K562 (cell line): ENCODE results near the gene SDCBP2. TPM values are rescaled to one million over a fixed set of nuclear protein-coding genes. Genes with fewer than 3 reads are reported as not detected.

Source experiments
- ASH1L ChIP-seq: fragments of 450-650 bp; IDR thresholded peaks from 2 replicates; pipeline ENCODE4 v1.6.1; 2018; ENCODE audit warnings: borderline replicate concordance, mild to moderate bottlenecking, low read depth; ENCODE audit not compliant: partially characterized antibody
- CBFA2T2 ChIP-seq: fragments of 450-650 bp; conservative IDR thresholded peaks from 2 replicates; pipeline ENCODE4 v1.6.1; 2017; ENCODE audit warnings: mild to moderate bottlenecking
- CCAR2 ChIP-seq: fragments of 200-400 bp; formaldehyde crosslinking; IDR thresholded peaks from 2 replicates; pipeline ENCODE4 v1.6.1; 2017; ENCODE audit warnings: mild to moderate bottlenecking, low read depth, low read length
- CSDE1 ChIP-seq, 2 experiments: fragments of 450-650 bp; IDR thresholded peaks; 2 replicates each; pipeline ENCODE4 v1.6.1; 2016; ENCODE audit warnings: mild to moderate bottlenecking in 1 of 2
- FOXM1 ChIP-seq, 2 experiments: fragments of 450-650 bp in 1 of 2; sonication (generic) in 1 of 2; formaldehyde crosslinking in 1 of 2; IDR thresholded peaks; 2 replicates each; pipeline versions ENCODE4 v1.6.1 to v1.9.0; 2017 to 2022; ENCODE audit warnings: low read depth in 2 of 2, mild to moderate bottlenecking in 2 of 2, missing genetic modification reagents in 1 of 2, moderate library complexity in 1 of 2
- FOXO4 ChIP-seq: fragments of 450-650 bp; formaldehyde crosslinking; IDR thresholded peaks from 2 replicates; pipeline ENCODE4 v1.4.0; 2020; ENCODE audit warnings: mild to moderate bottlenecking, moderate library complexity
- GABPB2 ChIP-seq: fragments of 250-450 bp; sonication (Bioruptor Pico); conservative IDR thresholded peaks from 2 replicates; pipeline ENCODE4 v1.5.1; 2021; ENCODE audit warnings: mild to moderate bottlenecking
- KAT2B ChIP-seq: IDR thresholded peaks from one replicate; pipeline ENCODE4 v1.6.1; 2012; ENCODE audit warnings: low read depth, mild to moderate bottlenecking, control low read depth, inconsistent platforms, low read length, moderate library complexity
- MBD2 ChIP-seq: sonication (generic); IDR thresholded peaks from 2 replicates; pipeline ENCODE4 v1.6.1; 2016; ENCODE audit warnings: low read depth, borderline replicate concordance
- PCBP1 ChIP-seq: fragments of 200-400 bp; formaldehyde crosslinking; IDR thresholded peaks from 2 replicates; pipeline ENCODE4 v1.6.1; 2018; ENCODE audit warnings: mild to moderate bottlenecking, low read depth, low read length; ENCODE audit not compliant: poor library complexity, severe bottlenecking
- PKNOX1 ChIP-seq: fragments of 450-650 bp; IDR thresholded peaks from 2 replicates; pipeline ENCODE4 v1.6.1; 2016
- RBM34 ChIP-seq: fragments of 200-400 bp; formaldehyde crosslinking; IDR thresholded peaks from 2 replicates; pipeline ENCODE4 v1.6.1; 2018; ENCODE audit warnings: low read length, borderline replicate concordance; ENCODE audit not compliant: insufficient read depth
- USF2 ChIP-seq: sonication (generic); formaldehyde crosslinking; IDR thresholded peaks from 2 replicates; pipeline ENCODE4 v1.5.0; 2020; ENCODE audit warnings: missing genetic modification reagents
- ZNF253 ChIP-seq: fragments of 250-450 bp; sonication (Bioruptor Pico); conservative IDR thresholded peaks from 2 replicates; pipeline ENCODE4 v1.6.1; 2021; ENCODE audit warnings: mild to moderate bottlenecking
- ZNF316 ChIP-seq: fragments of 450-650 bp; IDR thresholded peaks from 2 replicates; pipeline ENCODE4 v1.6.1; 2016
- ZNF449 ChIP-seq: fragments of 250-450 bp; sonication (Bioruptor Pico); IDR thresholded peaks from 2 replicates; pipeline ENCODE4 v1.8.0; 2022; ENCODE audit warnings: moderate library complexity, mild to moderate bottlenecking, inconsistent platforms
- ZNF592 ChIP-seq: fragments of 450-650 bp; IDR thresholded peaks from 2 replicates; pipeline ENCODE4 v1.6.1; 2017; ENCODE audit warnings: antibody characterized with exemption, mild to moderate bottlenecking
- ZNF707 ChIP-seq: fragments of 250-450 bp; sonication (Bioruptor Pico); conservative IDR thresholded peaks from 2 replicates; pipeline ENCODE4 v1.8.0; 2022; ENCODE audit warnings: inconsistent platforms, mild to moderate bottlenecking, moderate library complexity
- polyA plus RNA-seq, 8 experiments: library from polyadenylated mRNA; depleted of rRNA in 4 of 8; stranded (reverse) in 5 of 8; unstranded in 3 of 8; fragments of >200 nt; fragmentation: Nextera tagmentation in 2 of 8; fragmentation: Illumina TruSeq in 1 of 8; extraction: Ambion mirVana in 2 of 8; extraction: Trizol in 1 of 8; gene quantifications; 2 replicates each; pipeline versions ENCODE4 v1.2.1 to v1.2.3, GENCODE V29; 2011 to 2014; ENCODE audit warnings: inconsistent platforms in 1 of 8, missing spikeins in 1 of 8
- total RNA-seq, 7 experiments: library from RNA; depleted of rRNA in 6 of 7; stranded (reverse); fragments of >200 nt in 6 of 7; fragmentation: Illumina TruSeq in 2 of 7; extraction: Trizol in 2 of 7; gene quantifications; 2 replicates each; pipeline versions ENCODE4 v1.2.1 to v1.2.3, GENCODE V29; 2011 to 2021; ENCODE audit warnings: low replicate concordance in 1 of 7

The SDCBP2 gene
- total and polyA plus RNA-seq, 9 of the 15 experiments (the other 6 are each of a cell fraction or from before 2014, with no cell fraction given), result 0.06 to 1.2 (median 0.80) TPM

- TF ChIP-seq PCBP1, result no peak
- no peak for TF ChIP-seq USF2 (CRISPR knock-in tag)
- no peak for TF ChIP-seq KAT2B
- peak; percentile 82 for TF ChIP-seq PKNOX1
- TF ChIP-seq ZNF253 (CRISPR knock-in tag), result no peak
- no peak for TF ChIP-seq CBFA2T2
- no peak for TF ChIP-seq FOXM1 (IDR thresholded peaks at IDR 0.05; ENCODE audit: low read depth)
- TF ChIP-seq FOXM1 (CRISPR knock-in tag; IDR thresholded peaks at IDR 0.05; ENCODE audit: low read depth), result no peak
- no peak for TF ChIP-seq CCAR2
- TF ChIP-seq ZNF707 (CRISPR knock-in tag), result no peak
- TF ChIP-seq ASH1L, result no peak
- 0 out of 2 replicates have a peak, but pooled peaks have one; percentile 55 for TF ChIP-seq ZNF592
- peak in 1 of 2 experiments; percentile 100; a peak in 2 of 4 replicates for TF ChIP-seq CSDE1 (IDR thresholded peaks at IDR 0.05)
- TF ChIP-seq RBM34, result no peak
- TF ChIP-seq GABPB2 (CRISPR knock-in tag), result no peak
- TF ChIP-seq MBD2, result peak; percentile 73; the same call in 1 of the 2 replicates
- no peak for TF ChIP-seq ZNF449 (CRISPR knock-in tag)
- no peak for TF ChIP-seq FOXO4 (CRISPR knock-in tag)
- peak; percentile 79 for TF ChIP-seq ZNF316
Measured at GRCh38 chr20:1325173-1326030, 3.5 kb downstream of the SDCBP2 start (continued).
